Keratinocyte (primary cell): ENCODE results near the gene GNPTAB. TPM values are rescaled to one million over a fixed set of nuclear protein-coding genes. Genes with fewer than 3 reads are reported as not detected.

Experiments
- DNase-seq: peaks from one replicate; pipeline ENCODE4 v3.0.0-alpha.2; 2011; ENCODE audit warnings: low read depth, missing footprints, low spot score
- FAIRE-seq: peaks from 2 replicates; lab custom pipeline; 2011; peaks lifted over from hg19 to GRCh38; lab: Jason Lieb, UNC
- H2AFZ ChIP-seq: 2 replicates; pipeline ENCODE4 v1.6.0; 2012; ENCODE audit warnings: low read length, control low read depth, inconsistent platforms; ENCODE audit not compliant: control insufficient read depth
- H3K27ac ChIP-seq: 2 replicates; pipeline ENCODE4 v1.5.1; 2011; ENCODE audit warnings: low read length; ENCODE audit not compliant: control insufficient read depth, insufficient read depth
- H3K27me3 ChIP-seq: 3 replicates; pipeline ENCODE4 v1.6.0; 2011; ENCODE audit warnings: low read length; ENCODE audit not compliant: control insufficient read depth, insufficient read depth; ENCODE audit errors: extremely low read depth
- H3K36me3 ChIP-seq, 2 experiments: 2 replicates in 1 of 2; 3 replicates in 1 of 2; pipeline ENCODE4 v1.5.1; 2011; ENCODE audit warnings: low read length in 2 of 2, mild to moderate bottlenecking in 1 of 2; ENCODE audit not compliant: control insufficient read depth in 2 of 2, insufficient read depth in 2 of 2; ENCODE audit errors: extremely low read depth in 1 of 2
- H3K4me1 ChIP-seq: 3 replicates; pipeline ENCODE4 v1.5.1; 2011; ENCODE audit warnings: low read length; ENCODE audit not compliant: control insufficient read depth, insufficient read depth; ENCODE audit errors: extremely low read depth
- H3K4me2 ChIP-seq: 3 replicates; pipeline ENCODE4 v1.6.0; 2011; ENCODE audit warnings: low read depth, low read length; ENCODE audit not compliant: control insufficient read depth, insufficient read depth; ENCODE audit errors: extremely low read depth
- H3K4me3 ChIP-seq, 3 experiments: fragments of 200-600 bp in 1 of 3; sonication (generic) in 1 of 3; 2 replicates in 2 of 3; 3 replicates in 1 of 3; pipeline ENCODE4 v1.5.1; 2011 to 2016; ENCODE audit warnings: low read length in 3 of 3, mild to moderate bottlenecking in 3 of 3, control low read depth in 2 of 3, inconsistent platforms in 1 of 3, low read depth in 1 of 3, mixed read lengths in 1 of 3, mixed run types in 1 of 3, moderate library complexity in 1 of 3; ENCODE audit not compliant: control insufficient read depth in 2 of 3, insufficient read depth in 2 of 3; ENCODE audit errors: extremely low read depth in 1 of 3
- H3K79me2 ChIP-seq: 2 replicates; pipeline ENCODE4 v1.6.0; 2012; ENCODE audit warnings: low read length; ENCODE audit not compliant: control insufficient read depth, insufficient read depth
- H3K9ac ChIP-seq: 3 replicates; pipeline ENCODE4 v1.6.0; 2011; ENCODE audit warnings: low read length; ENCODE audit not compliant: control insufficient read depth, insufficient read depth; ENCODE audit errors: extremely low read depth
- H3K9me1 ChIP-seq: 3 replicates; pipeline ENCODE4 v1.6.0; 2011; ENCODE audit warnings: low read length; ENCODE audit not compliant: control insufficient read depth, insufficient read depth; ENCODE audit errors: extremely low read depth
- H3K9me3 ChIP-seq: 2 replicates; pipeline ENCODE4 v1.5.1; 2012; ENCODE audit warnings: low read depth, low read length; ENCODE audit not compliant: control insufficient read depth
- H4K20me1 ChIP-seq: 3 replicates; pipeline ENCODE4 v1.6.0; 2011; ENCODE audit warnings: low read length; ENCODE audit not compliant: control insufficient read depth, insufficient read depth; ENCODE audit errors: extremely low read depth
- CTCF ChIP-seq, 3 experiments: IDR thresholded peaks in 1 of 3; conservative IDR thresholded peaks in 1 of 3; optimal IDR thresholded peaks in 1 of 3; 2 replicates in 2 of 3; 3 replicates in 1 of 3; pipeline versions ENCODE3 to v1.5.1; 2011; ENCODE audit warnings: low read length in 3 of 3, mild to moderate bottlenecking in 3 of 3, moderate library complexity in 2 of 3, control low read depth in 1 of 3, inconsistent platforms in 1 of 3; ENCODE audit not compliant: insufficient read depth in 2 of 3; ENCODE audit errors: extremely low read depth in 1 of 3
- EZH2 ChIP-seq: IDR thresholded peaks from one replicate; pipeline ENCODE4 v1.6.1; 2012; ENCODE audit warnings: inconsistent platforms, mild to moderate bottlenecking, low read length, moderate library complexity
- dilution Hi-C: fragments of 300-500 bp; cut with MboI; formaldehyde crosslinking; loops from one replicate; pipeline ENCODE4 v1.7.0; 2020; ENCODE audit warnings: low sequenced_read_pairs; ENCODE audit not compliant: extremely low pct_ligation_motif_present
- polyA plus RNA-seq, 5 experiments: library from polyadenylated mRNA; depleted of rRNA in 3 of 5; stranded (reverse) in 3 of 5; stranded (forward) in 1 of 5; unstranded in 1 of 5; fragments of >200 nt; gene quantifications; 1 replicate in 1 of 5; 2 replicates in 3 of 5; 3 replicates in 1 of 5; pipeline versions ENCODE4 v1.2.1 to v1.2.3, GENCODE V29; 2011 to 2012; ENCODE audit warnings: missing spikeins in 2 of 5, low read depth in 1 of 5, low replicate concordance in 1 of 5

The GNPTAB gene
- polyA plus RNA-seq, 1 donor (not counting 4 experiments of a cell fraction or from before 2014, with no cell fraction given), result 35.7 TPM

GRCh38 chr12:101777485-101777884, 53.3 kb downstream of the GNPTAB start:
- H3K9ac ChIP-seq, result no peak overlapping the region
- FAIRE-seq (no peak), DNase-seq (no peak)
- H3K36me3 ChIP-seq, result peaks cover 4% of the 10 kb centered on the region in 2 experiments
- no peaks in the 10 kb centered on the region for H3K4me1 ChIP-seq
- H3K4me2 ChIP-seq, result no peak overlapping the region
- no peak overlapping the region for H3K27ac ChIP-seq
- H3K4me3 ChIP-seq, result no peak overlapping the region
- no peaks in the 10 kb centered on the region for H3K9me1 ChIP-seq
- dilution Hi-C loops, result no loop called here
- H4K20me1 ChIP-seq, result no peaks in the 10 kb centered on the region
- H3K27me3 ChIP-seq, result no peaks in the 10 kb centered on the region
- no peaks in the 10 kb centered on the region for H3K79me2 ChIP-seq
- no peak for TF ChIP-seq EZH2
- no peak for TF ChIP-seq CTCF (optimal IDR thresholded peaks at IDR 0.05 in 1 of 3, IDR thresholded peaks at IDR 0.05 in 1 of 3, conservative IDR thresholded peaks at IDR 0.05 in 1 of 3; ENCODE audit: extremely low read depth in 1 of 3, insufficient read depth in 2 of 3, low read length in 3 of 3)
- no peak overlapping the region for H2AFZ ChIP-seq
- no peaks in the 10 kb centered on the region for H3K9me3 ChIP-seq

- no peaks in the 10 kb centered on the region for H3K4me1 ChIP-seq
- no peak overlapping the region for H3K4me3 ChIP-seq
- FAIRE-seq (no peak), DNase-seq (no peak)
- H3K27me3 ChIP-seq, result no peaks in the 10 kb centered on the region
- peaks cover 4% of the 10 kb centered on the region in 2 experiments for H3K36me3 ChIP-seq
- H3K9ac ChIP-seq, result no peak overlapping the region
- H4K20me1 ChIP-seq, result no peaks in the 10 kb centered on the region
- TF ChIP-seq EZH2 (no peak), CTCF (optimal IDR thresholded peaks at IDR 0.05 in 1 of 3, IDR thresholded peaks at IDR 0.05 in 1 of 3, conservative IDR thresholded peaks at IDR 0.05 in 1 of 3; ENCODE audit: extremely low read depth in 1 of 3, insufficient read depth in 2 of 3, low read length in 3 of 3) (no peak)
- no peaks in the 10 kb centered on the region for H3K79me2 ChIP-seq
- dilution Hi-C loops, result no loop called here
- H3K4me2 ChIP-seq, result no peak overlapping the region
- no peak overlapping the region for H2AFZ ChIP-seq
- H3K9me1 ChIP-seq, result no peaks in the 10 kb centered on the region
- H3K9me3 ChIP-seq, result no peaks in the 10 kb centered on the region
- H3K27ac ChIP-seq, result no peak overlapping the region
These were observed 54.9 kb downstream of the GNPTAB start for GRCh38 chr12:101775816-101776215.
